SIG-M5 treated with dmso at 0.1 percent for 504 hours (cell line): ENCODE measurements around the gene SEMA6C.
"Not testable (repeated sequence)": the region's sequence is repeated elsewhere in the genome, so short reads cannot be mapped to it uniquely, and the experiment has no call there.

Experiments used
- DNase-seq: peaks from one replicate; lab custom pipeline; 2025; ENCODE audit not compliant: unreplicated experiment; lab: John Stamatoyannopoulos, UW

The SEMA6C gene, protein sequence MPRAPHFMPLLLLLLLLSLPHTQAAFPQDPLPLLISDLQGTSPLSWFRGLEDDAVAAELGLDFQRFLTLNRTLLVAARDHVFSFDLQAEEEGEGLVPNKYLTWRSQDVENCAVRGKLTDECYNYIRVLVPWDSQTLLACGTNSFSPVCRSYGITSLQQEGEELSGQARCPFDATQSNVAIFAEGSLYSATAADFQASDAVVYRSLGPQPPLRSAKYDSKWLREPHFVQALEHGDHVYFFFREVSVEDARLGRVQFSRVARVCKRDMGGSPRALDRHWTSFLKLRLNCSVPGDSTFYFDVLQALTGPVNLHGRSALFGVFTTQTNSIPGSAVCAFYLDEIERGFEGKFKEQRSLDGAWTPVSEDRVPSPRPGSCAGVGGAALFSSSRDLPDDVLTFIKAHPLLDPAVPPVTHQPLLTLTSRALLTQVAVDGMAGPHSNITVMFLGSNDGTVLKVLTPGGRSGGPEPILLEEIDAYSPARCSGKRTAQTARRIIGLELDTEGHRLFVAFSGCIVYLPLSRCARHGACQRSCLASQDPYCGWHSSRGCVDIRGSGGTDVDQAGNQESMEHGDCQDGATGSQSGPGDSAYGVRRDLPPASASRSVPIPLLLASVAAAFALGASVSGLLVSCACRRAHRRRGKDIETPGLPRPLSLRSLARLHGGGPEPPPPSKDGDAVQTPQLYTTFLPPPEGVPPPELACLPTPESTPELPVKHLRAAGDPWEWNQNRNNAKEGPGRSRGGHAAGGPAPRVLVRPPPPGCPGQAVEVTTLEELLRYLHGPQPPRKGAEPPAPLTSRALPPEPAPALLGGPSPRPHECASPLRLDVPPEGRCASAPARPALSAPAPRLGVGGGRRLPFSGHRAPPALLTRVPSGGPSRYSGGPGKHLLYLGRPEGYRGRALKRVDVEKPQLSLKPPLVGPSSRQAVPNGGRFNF

DNA sequence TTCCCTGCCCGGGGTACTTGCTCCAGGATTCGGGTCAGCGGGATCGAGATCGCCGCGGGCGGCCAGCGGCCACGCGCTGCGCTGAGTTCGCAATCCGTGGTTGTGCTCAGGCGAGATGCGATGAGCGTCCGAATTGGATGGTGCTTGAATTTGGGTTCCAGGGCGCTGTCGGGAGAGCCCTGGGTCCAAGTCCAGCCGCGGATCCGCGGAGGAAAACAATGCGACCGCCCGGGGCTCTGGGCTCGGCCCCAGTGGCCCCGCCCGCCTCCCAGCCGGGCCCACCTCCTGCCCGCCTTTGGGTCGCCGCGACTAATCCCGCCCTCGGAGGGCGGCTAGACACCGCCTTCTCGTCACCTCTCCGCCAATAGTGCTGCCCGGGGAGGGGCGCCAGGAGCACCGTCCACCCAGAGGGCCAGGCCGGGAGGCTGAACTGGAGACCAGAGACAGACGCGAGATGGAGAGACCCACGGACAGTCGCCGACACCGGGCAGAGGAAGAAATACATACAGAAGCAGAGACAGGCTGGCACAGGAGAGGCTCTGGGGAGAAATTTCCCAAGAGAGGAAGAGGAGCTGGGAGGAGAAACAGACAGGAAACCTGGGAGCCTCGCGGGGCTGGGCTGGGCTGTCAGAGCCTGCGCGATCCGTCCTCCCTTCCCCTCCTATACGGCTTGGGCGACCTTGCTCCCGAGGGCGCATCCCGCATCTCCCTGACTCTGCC lies at the start of gene SEMA6C:
Gene SEMA6C, minus strand, starts transcription at position 220 of the 720 bp plus-strand sequence. CDS start 4,010 bp downstream, outside the sequence.
- DNase-seq: peak; percentile 93

DNA sequence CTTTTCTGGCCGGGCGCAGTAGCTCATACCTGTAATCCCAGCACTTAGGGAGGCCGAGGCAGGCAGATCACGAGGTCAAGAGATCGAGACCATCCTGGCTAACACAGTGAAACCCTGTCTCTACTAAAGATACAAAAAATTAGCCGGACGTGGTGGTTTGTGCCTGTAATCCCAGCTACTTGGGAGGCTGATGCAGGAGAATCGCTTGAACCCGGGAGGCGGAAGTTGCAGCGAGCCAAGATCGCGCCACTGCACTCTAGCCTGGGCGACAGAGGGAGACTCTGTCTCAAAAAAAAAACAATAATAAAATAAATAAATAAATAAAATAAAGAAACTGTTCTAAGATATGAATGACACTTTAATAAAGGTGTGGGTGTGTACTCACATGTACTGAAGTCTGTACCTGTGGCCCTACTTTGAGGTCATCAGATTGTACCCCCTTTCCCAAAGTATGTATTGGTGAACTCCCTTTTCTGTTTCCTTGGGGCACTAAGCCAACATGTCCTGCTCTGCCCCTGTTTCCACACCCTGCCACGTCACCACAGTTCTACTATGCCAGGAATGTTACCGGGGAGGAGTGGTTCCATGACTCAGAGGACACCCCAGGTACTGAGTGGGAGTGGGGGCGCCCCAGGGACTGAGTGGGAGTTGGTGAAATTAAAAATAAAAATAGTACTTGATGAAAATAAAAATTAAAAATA lies 48.6 kb upstream of the SEMA6C start:
- peak; percentile 85 for DNase-seq

GRCh38 chr1:151193856-151194255 lies 47.4 kb upstream of the SEMA6C start:
- no peak for DNase-seq

- DNase-seq: no peak
Observed at GRCh38 chr1:151193304-151193703, 46.9 kb upstream of the SEMA6C start.

- no peak for DNase-seq
Observed at GRCh38 chr1:151192047-151192446, 45.6 kb upstream of the SEMA6C start.

GRCh38 chr1:151189637-151190445 lies 43.4 kb upstream of the SEMA6C start, which contains the start of gene VPS72:
Gene VPS72, minus strand, starts transcription at chr1:151190197. Its CDS starts 76 bp downstream, at chr1:151190121.
- DNase-seq: peak; percentile 99

DNA sequence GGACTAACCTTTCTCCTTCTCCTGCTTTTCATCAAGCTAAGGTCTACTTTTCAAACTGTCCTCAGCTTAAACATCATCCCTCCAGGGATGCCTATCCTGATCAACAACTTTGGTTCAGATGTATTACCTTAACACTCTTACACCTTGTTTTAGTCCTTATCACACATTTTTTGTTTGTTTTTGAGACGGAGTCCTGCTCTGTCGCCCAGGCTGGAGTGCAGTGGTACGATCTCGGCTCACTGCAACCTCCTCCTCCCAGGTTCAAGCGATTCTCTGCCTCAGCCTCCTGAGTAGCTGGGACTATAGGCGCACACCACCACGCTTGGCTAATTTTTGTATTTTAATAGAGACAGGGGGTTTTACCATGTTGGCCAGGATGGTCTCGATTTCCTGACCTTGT lies 42.2 kb upstream of the SEMA6C start:
- not testable (repeated sequence) for DNase-seq

DNA sequence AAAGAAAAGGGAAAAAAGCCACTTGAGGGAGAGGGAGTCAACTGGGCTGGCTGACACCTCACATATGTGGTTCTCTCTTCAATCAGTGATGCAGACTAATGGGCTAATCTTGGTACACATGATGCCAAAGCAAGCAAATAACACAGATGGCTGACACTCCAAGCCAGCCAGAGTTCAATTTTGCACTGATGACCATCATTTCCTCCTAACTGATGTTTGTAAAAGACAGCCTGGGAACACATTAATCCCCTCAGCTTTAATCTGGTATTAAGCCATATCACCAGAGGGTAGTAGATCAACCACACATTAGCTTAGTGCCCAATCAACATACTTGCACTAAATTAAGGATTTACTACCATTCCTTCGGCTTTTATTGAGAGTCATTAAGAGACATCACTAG lies 40.8 kb upstream of the SEMA6C start:
- DNase-seq: no peak

GRCh38 chr1:151184211-151184610 lies 37.8 kb upstream of the SEMA6C start:
- no peak for DNase-seq

GRCh38 chr1:151176514-151177045 lies 30.1 kb upstream of the SEMA6C start:
- DNase-seq: no peak

- peak; percentile 72 for DNase-seq
Observed at GRCh38 chr1:151175863-151176262, 29.4 kb upstream of the SEMA6C start, which contains the start of gene TMOD4. Gene TMOD4, minus strand, starts transcription at chr1:151175981. Its CDS starts 1,106 bp downstream, at chr1:151174875.

- no peak for DNase-seq
Observed at GRCh38 chr1:151175041-151175741, 28.8 kb upstream of the SEMA6C start.

GRCh38 chr1:151171190-151171589 lies 24.8 kb upstream of the SEMA6C start:
- DNase-seq: no peak

DNA sequence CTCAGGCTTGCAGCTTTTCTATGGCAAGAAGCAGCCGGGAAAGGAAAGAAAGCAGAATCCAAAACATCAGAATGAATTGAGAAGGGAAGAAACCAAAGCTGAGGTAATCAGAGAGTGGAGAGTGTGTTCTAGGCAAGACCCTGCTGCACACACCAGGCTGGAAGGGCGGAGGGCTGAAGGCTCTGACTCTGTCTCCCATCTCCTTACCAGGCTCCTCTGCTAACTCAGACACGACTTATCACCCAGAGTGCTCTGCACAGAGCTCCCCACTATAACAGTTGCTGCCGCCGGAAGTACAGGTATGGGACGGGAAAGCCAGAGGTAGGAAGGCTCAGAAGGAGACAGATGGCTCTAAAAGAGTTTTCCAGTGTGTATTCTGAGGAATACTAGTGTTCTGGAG lies 20.7 kb upstream of the SEMA6C start:
- no peak for DNase-seq

- DNase-seq: peak; percentile 59
Observed at GRCh38 chr1:151166505-151166956, 20.1 kb upstream of the SEMA6C start.

DNA sequence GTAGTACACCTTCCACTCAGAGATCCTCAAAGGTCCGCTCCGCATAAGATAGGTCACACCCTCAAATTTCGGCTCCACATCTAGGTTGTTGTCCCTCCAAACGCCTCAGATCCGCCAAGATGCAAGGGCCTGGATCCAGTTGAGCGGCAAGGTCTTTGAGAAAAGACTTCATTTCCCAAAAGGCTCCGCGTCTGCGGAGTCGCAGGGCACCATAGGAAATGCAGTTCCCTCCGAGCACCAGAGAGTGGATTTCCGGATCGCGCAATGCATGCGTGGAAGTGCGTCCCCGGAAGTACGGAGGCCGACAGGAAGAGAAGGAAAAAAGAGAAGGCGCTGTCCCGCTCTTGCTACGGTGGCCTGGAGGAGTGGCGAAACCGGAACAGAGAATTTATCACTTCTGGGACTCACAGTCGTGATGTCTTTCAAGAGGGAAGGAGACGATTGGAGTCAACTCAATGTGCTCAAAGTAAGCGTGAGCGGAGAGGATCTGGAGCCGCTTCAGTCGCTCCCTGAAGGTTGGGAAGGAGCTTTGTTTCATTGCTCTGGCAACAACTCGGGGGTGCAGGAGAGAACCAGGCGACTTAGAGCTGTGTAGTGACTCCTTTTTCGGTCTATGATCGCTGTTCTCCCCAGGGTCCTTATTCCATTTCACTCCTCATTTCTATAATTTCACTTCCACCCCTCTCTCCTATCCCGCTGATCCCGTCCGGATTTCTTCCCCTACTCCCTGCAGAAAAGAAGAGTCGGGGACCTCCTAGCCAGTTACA lies 19.5 kb upstream of the SEMA6C start, which contains the start of the genes LYSMD1 and SCNM1:
Gene LYSMD1, minus strand, starts transcription at position 165 of the 767 bp plus-strand sequence. CDS start 644 bp downstream, outside the sequence.
Gene SCNM1, plus strand, starts transcription at position 407 of the 767 bp plus-strand sequence. Its CDS starts 9 bp downstream, at position 416.
- DNase-seq: peak; percentile 100

DNA sequence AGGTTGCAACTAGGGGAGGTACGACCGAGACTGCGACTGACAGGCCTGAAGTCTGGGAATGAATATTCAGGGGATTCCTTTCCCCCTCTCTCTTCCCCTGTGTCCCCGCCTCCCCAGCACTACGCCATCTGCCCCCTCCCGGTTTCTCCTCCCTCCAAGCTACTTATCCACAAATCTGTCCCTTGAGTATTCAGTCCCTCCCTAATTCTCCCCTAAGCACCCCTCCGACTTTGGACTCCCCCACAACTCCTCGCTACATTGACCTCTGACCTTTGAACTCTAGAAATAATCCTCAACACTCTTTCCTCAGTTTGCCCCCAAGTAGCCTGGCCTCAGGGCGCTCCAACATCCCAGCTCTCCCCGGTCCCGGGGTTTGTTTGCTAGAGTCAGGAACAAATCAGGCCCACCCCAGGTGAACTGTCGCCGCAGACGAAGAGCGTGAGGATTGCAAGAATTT lies 18.9 kb upstream of the SEMA6C start:
- DNase-seq: peak; percentile 56
